GM18873 (cell line): ENCODE data around the gene TSKU.
"Not testable (repeated sequence)": the region's sequence is repeated elsewhere in the genome, so short reads cannot be mapped to it uniquely, and the experiment has no call there.

ENCODE experiments used
- ATAC-seq: cut with Tn5 transposase; IDR thresholded peaks from one replicate; pipeline ENCODE4 v1.9.1; 2021; ENCODE audit warnings: mild to moderate bottlenecking, moderate library complexity, moderate number of reproducible peaks; ENCODE audit not compliant: unreplicated experiment, low FRiP score

TSKU gene, protein sequence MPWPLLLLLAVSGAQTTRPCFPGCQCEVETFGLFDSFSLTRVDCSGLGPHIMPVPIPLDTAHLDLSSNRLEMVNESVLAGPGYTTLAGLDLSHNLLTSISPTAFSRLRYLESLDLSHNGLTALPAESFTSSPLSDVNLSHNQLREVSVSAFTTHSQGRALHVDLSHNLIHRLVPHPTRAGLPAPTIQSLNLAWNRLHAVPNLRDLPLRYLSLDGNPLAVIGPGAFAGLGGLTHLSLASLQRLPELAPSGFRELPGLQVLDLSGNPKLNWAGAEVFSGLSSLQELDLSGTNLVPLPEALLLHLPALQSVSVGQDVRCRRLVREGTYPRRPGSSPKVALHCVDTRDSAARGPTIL

GRCh38 chr11:76783294-76783895 lies at the start of gene TSKU:
Gene TSKU, plus strand, starts transcription at chr11:76783356. Its CDS starts 12,261 bp downstream, at chr11:76795617.
- ATAC-seq, result no peak

DNA sequence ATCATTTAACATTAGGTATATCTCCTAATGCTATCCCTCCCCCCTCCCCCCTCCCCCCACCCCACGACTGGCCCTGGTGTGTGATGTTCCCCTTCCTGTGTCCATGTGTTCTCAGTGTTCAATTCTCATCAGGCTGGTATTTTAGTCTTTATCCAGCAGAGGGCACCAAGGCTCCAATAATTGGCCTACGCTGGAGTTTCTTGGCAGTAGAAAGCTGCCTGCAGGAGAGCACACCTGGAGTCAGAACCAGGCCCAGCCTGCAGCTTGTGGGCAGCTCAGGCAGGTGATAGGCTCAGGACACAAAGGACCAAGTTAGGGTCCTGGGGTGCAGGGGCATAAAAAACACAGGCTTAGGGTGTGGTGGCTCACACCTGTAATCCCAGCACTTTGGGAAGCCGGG lies 49.2 kb upstream of the TSKU start:
- ATAC-seq, result not testable (repeated sequence)

- no peak for ATAC-seq
These were observed 48.4 kb upstream of the TSKU start for GRCh38 chr11:76734456-76735420.

- ATAC-seq, result no peak
These were observed 47.3 kb upstream of the TSKU start for GRCh38 chr11:76735841-76736240.

DNA sequence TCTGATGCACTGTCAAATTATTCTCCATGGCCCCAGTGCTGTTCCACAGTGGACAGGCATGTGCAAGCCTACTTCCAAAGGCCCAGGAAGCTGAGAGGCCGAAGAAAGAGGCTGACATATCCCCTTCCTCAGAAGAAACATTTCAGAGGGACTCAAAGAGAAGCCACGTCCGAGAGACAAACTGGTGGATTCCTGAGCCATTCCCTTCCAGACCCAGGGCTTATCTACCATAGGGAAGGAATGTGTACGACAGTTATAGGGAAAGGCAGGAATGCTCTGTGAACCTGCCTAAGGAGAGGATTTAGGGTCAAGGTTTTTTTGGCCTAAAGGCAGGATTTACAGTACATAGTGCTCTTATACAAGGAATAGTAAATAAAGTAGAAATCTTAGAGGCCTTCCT lies 46.9 kb upstream of the TSKU start:
- no peak for ATAC-seq

- no peak for ATAC-seq
These were observed 46.2 kb upstream of the TSKU start for GRCh38 chr11:76736773-76737495.

GRCh38 chr11:76738618-76739240 lies 44.4 kb upstream of the TSKU start:
- ATAC-seq, result no peak

DNA sequence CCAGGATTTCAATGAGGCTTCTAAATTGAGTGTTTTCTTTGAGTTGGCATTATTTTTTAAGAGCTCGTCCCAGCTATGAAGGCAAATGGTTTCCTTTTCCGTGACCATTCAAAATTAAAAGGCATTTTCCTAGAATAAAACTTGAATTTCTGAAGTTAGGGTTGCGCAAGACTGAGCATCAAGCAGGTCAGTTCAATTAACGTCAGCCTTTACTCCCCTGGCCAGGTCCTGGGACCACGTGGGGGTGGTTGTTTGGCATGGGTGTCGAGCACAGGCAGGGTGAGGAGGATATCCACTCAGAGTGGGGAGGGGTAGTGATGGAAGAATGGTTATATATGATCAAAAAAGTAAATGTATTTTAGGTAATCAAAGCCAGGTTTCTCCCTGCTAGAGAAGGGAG lies 43.4 kb upstream of the TSKU start:
- ATAC-seq, result no peak

- no peak for ATAC-seq
These were observed 42.4 kb upstream of the TSKU start for GRCh38 chr11:76740772-76741171.

- ATAC-seq, result no peak
These were observed 40.3 kb upstream of the TSKU start for GRCh38 chr11:76742902-76743301.

GRCh38 chr11:76744186-76745043 lies 38.7 kb upstream of the TSKU start:
- no peak for ATAC-seq

GRCh38 chr11:76745044-76745376 lies 38.1 kb upstream of the TSKU start:
- no peak for ATAC-seq

DNA sequence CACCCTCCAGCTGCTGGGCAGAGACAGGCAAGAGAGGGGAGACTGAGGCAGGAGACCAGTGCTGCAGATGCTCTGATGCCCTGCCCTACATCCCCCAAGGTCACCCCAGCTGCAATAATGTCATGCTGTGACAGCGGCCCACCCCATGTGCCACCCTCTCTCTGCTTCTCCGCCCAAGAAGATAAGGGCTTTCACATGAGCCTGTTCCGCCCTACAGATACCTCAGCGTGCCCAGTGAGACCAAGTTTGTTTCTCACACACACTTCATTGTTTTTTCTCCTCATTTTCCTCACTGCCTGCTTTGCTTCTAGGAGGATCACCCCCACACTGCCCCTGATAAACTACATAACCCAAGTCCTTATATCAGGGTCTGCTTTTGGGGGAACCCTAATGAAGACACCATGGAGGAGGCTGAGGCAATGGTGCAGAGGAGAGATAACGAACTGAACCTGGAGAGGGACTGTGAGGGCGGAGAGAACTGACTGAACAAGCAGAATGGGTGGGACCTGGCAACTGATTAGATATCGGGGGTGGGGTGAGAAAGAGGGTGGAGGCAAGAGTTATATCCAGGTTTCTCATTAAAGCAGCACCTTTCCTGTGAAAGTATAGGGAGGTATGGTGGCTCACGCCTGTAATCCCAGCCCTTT lies 37.5 kb upstream of the TSKU start:
- ATAC-seq, result no peak

DNA sequence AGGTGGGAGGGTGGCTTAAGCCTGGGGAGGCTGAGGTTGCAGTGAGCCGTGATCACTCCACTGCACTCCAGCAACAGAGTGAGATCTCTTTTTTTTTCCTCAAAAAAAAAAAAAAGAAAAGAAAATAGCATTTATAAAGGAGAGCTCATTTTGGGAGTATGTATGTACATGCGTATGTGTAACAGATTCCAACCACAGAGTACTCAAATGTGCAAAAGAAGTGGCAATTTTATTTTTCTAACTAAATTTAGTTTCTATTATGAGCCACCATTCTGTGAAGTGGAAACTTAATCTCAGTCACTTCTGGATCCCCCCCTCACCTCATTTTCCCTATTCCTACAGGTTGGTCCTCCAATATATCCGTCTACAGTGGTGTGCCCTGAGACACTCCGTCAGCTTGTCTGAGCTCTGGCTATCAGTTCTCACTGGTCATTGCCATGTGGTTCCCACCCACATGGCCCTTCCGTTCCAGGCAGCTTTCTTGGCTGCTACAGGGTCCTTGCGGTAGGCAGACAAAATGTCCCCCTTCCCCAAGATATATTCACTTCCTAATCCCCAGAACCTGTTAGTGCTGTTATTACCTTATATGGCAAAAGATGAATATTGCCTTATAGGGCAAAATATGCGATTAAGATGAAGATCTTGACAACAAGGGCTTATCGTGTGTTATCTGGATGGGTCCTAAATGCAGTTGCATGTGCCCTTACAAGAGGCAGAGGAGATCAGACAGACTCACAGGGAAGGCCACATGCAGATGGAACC lies 35.8 kb upstream of the TSKU start:
- ATAC-seq, result no peak

DNA sequence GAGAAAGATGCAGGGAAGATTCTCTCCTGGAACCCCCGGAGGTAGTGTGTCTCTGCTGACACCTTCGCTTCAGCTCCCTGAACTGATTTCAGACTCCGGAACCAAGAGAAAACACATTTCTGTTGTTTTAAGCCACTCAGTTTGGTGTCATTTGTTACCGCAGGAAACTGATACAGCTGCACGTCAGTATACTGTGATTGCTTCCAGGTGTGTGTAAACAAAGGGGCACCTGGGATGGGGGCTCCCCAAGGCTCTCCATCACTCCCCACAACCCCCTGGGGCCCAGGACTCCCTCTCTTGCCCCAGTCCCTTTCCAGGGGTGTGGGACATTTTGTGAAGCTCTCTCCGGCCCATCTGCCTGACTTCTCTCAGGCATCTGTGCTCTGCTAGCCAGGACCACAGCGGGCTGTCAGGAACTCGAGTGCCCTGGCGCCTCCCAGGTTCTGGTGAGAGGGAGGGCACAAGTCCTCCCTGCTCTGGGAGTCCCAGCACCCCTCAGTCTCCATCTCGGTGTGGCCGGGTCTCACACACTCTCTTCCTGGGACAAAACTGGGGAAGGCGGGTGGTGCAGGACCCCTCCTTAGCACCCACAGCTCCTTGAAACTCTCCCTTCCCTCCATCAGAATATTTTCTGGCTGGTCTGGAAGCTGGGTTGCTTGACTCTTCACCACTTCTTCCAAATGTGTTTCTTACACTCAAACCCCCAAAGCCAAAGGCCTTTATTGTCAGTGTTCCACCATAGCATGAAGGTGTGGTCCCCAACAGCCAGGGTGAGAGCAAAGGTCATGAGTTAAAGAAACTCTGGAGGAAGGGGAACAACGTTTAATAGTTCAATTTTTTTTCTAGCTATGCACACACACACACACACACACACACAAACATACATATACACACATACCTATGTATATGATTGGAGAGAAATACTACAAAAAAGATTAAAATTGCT lies 35.0 kb upstream of the TSKU start:
- ATAC-seq, result no peak

- ATAC-seq, result no peak
These were observed 34.2 kb upstream of the TSKU start for GRCh38 chr11:76748948-76749347.

DNA sequence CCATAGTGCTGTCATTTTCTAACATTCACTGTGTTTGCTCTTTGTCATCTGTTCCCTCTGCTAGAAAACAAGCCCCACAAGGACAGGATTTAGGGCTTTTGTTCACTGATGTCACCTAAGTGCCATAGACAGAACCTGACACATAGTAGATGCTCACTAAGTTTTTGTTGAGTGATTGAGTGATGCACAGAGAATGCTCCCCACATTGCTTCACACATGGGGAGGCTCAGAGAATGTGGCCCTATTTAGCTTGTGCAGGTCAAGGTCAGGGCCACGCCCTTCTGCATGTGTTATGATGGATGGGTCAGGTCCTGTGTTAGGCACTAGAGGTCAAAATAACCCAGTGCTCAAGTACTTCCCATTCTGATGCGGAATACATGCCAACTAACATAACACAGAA lies 33.1 kb upstream of the TSKU start:
- no peak for ATAC-seq
